Colonic mucosa (tissue), 4 donors: ENCODE data around the gene ACKR2. TPM values are rescaled to one million over a fixed set of nuclear protein-coding genes. Genes with fewer than 3 reads are reported as not detected.
"Not testable (repeated sequence)": the region's sequence is repeated elsewhere in the genome, so short reads cannot be mapped to it uniquely, and the experiment has no call there.

Source experiments
- DNase-seq: peaks from one replicate; pipeline ENCODE4 v3.0.0-alpha.2; 2020
- H3K27ac ChIP-seq: fragments of 200-600 bp; one replicate; pipeline ENCODE4 v1.8.0; 2021
- H3K27me3 ChIP-seq: fragments of 200-600 bp; one replicate; pipeline ENCODE4 v1.8.0; 2021
- H3K36me3 ChIP-seq: fragments of 200-600 bp; one replicate; pipeline ENCODE4 v1.8.0; 2021
- H3K4me1 ChIP-seq: fragments of 200-600 bp; one replicate; pipeline ENCODE4 v1.8.0; 2021; ENCODE audit warnings: mild to moderate bottlenecking
- H3K4me3 ChIP-seq: fragments of 200-600 bp; one replicate; pipeline ENCODE4 v1.8.0; 2021
- H3K9ac ChIP-seq, 2 donors: one replicate each; pipeline ENCODE4 v1.7.0; 2013; ENCODE audit warnings: control low read depth in 2 of 2, low read depth in 2 of 2, low read length in 2 of 2
- H3K9me3 ChIP-seq: fragments of 200-600 bp; one replicate; pipeline ENCODE4 v1.8.0; 2021
- CTCF ChIP-seq: fragments of 200-600 bp; IDR thresholded peaks from one replicate; pipeline ENCODE4 v1.8.0; 2022; ENCODE audit warnings: antibody characterized with exemption, mild to moderate bottlenecking
- intact Hi-C: fragments of 100-400 bp; cut with DNase I; formaldehyde crosslinking; loops from one replicate; pipeline ENCODE4 v1.14.1; 2022
- total RNA-seq, 2 donors: library from RNA; stranded (reverse); fragmentation: NEBNext Ultra II Directional in 1 of 2; extraction: Animal tissue kit (Norgen Biotek cat#: 25700) in 1 of 2; gene quantifications; one replicate each; pipeline ENCODE4 v1.2.1, GENCODE V29; 2021
- donor health status: healthy.
- donor health status: DM: no; HTN: no; CAD: no.
- donor health status: DM: no; HTN: no; CAD: no.

The ACKR2 gene
- total RNA-seq, 2 donors from 2014 or later, result 3.2 to 6.5 TPM

DNA sequence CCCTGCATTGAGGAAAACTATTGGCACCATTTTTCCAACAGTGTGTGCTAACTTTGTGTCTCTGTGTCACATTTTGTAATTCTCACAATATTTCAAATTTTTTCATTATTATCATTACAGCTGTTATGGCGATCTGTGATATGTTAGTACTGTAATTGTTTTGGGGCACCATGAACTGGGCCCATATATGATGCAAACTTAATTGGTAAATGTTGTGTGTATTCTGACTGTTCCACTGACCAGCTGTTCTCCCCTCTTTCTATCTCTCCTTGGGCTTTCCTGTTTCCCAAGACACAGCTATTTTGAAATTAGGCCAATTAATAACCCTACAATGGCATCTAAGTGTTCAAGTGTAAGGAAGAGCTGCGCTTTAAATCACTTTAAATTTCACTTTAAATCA lies 68.6 kb downstream of the ACKR2 start:
- Histone ChIP-seq H3K9ac (no peak overlapping the region), H3K27ac (no peak overlapping the region), H3K4me3 (no peak overlapping the region), H3K27me3 (no peaks in the 10 kb centered on the region), H3K36me3 (no peaks in the 10 kb centered on the region), H3K9me3 (no peaks in the 10 kb centered on the region), H3K4me1 (no peaks in the 10 kb centered on the region)
- no peak for TF ChIP-seq CTCF
- intact Hi-C loops, result no loop called here
- no peak for DNase-seq

DNA sequence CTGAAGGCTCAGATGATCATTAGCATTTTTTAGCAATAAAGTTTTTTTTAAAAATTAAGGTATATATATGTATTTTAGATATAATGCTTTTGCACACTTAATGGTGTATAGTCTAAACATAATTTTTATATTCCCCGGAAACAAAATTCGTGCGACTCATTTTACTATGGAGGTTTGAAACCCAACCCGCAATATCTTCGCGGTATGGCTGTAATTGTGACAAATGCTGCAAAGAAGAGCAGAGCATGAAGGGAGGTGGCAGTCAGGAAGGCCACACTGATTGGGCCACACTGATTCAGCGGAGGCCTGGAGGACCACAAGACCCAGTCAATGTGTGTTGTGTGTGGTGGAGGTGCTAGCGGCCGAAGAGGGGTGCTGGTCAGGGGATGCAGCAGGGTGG lies 70.9 kb downstream of the ACKR2 start:
- peak overlapping the region; percentile 62 to 87 for H3K9ac ChIP-seq
- no peak for DNase-seq

GRCh38 chr3:42880601-42881451 lies 71.6 kb downstream of the ACKR2 start:
- intact Hi-C loops, result loop anchor here (5.0 to 10.0 kb wide), 3 partner anchors 49 to 296 kb away; partner anchors contain the start of gene SEC22C
- H3K4me3 ChIP-seq, result peak overlapping the region; percentile 78
- no peaks in the 10 kb centered on the region for H3K27me3 ChIP-seq
- H3K9ac ChIP-seq, result peak overlapping the region; percentile 62 to 87
- H3K9me3 ChIP-seq, result no peaks in the 10 kb centered on the region
- DNase-seq, result peak; percentile 85
- no peak overlapping the region for H3K27ac ChIP-seq
- H3K36me3 ChIP-seq, result no peaks in the 10 kb centered on the region
- TF ChIP-seq CTCF, result peak; percentile 87
- H3K4me1 ChIP-seq, result no peaks in the 10 kb centered on the region

More for the DNA sequence above, 70.9 kb downstream of the ACKR2 start:
- Histone ChIP-seq H3K4me3 (peak overlapping the region; percentile 78), H3K36me3 (no peaks in the 10 kb centered on the region), H3K27me3 (no peaks in the 10 kb centered on the region), H3K9me3 (no peaks in the 10 kb centered on the region), H3K27ac (no peak overlapping the region), H3K4me1 (no peaks in the 10 kb centered on the region)
- intact Hi-C loops, result loop anchor here (5.0 to 10.0 kb wide), 3 partner anchors 48 to 295 kb away; partner anchors contain the start of gene SEC22C
- no peak for TF ChIP-seq CTCF

DNA sequence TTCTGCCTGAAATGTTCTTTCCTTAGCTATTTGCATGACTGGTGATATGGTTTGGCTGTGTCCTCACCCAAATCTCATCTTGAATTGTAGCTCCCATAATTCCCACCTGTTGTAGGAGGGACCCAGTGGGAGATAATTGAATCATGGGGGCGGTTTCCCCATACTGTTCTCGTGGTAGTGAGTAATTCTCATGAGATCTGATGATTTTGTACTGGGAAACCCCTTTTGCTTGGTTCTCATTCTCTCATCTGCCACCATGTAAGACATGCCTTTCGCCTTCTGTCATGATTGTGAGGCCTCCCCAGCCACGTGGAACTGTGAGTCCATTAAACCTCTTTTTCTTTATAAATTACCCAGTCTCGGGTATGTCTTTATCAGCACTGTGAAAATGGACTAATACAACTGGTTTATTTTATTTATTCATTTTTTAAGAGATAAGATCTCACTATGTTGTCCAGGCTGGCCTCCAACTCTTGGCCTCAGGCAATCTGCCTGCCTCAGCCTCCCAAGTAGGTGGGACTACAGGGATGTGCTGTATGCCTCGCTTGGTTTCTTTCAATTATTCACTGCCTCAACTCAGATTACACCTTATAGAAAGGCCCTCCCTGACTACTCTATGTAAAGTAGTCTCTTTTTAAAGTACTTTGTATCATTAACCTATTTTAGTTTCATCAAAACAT lies 74.1 kb downstream of the ACKR2 start:
- not testable (repeated sequence) for H3K4me3 ChIP-seq, H3K36me3 ChIP-seq, H3K4me1 ChIP-seq, H3K27ac ChIP-seq, H3K27me3 ChIP-seq, H3K9me3 ChIP-seq, H3K9ac ChIP-seq, DNase-seq
- intact Hi-C loops, result loop anchor here (5.0 to 10.0 kb wide), 3 partner anchors 51 to 299 kb away; partner anchors contain the start of gene SEC22C

- no peaks in the 10 kb centered on the region for H3K36me3 ChIP-seq
- H3K4me1 ChIP-seq, result no peaks in the 10 kb centered on the region
- no peak overlapping the region for H3K4me3 ChIP-seq
- no peak overlapping the region for H3K9ac ChIP-seq
- DNase-seq, result no peak
- TF ChIP-seq CTCF, result no peak
- intact Hi-C loops, result loop anchor here (5.0 to 10.0 kb wide), 3 partner anchors 52 to 300 kb away; partner anchors contain the start of gene SEC22C
- H3K27ac ChIP-seq, result no peak overlapping the region
- H3K27me3 ChIP-seq, result no peaks in the 10 kb centered on the region
- no peaks in the 10 kb centered on the region for H3K9me3 ChIP-seq
Observed at GRCh38 chr3:42884324-42884723, 75.1 kb downstream of the ACKR2 start.
